Vagina (tissue), 2 donors: ENCODE data around the gene IRF8.

Source experiments
- POLR2AphosphoS5 ChIP-seq, 2 donors: sonication (generic); formaldehyde crosslinking; IDR thresholded peaks; one replicate each; pipeline ENCODE4 v1.9.0; 2017; ENCODE audit warnings: antibody characterized with exemption in 2 of 2, mild to moderate bottlenecking in 2 of 2, low read depth in 1 of 2; ENCODE audit not compliant: insufficient read depth in 1 of 2
- TF ChIP-seq, protein P1 (sequence below), 3 experiments: fragments of 450-650 bp in 2 of 3; fragments of 200-600 bp in 1 of 3; sonication (generic) in 1 of 3; IDR thresholded peaks; one replicate each; pipeline ENCODE4 v1.5.1; 2017 to 2019; ENCODE audit warnings: antibody characterized with exemption in 3 of 3, mild to moderate bottlenecking in 2 of 3, moderate library complexity in 2 of 3

DNA sequence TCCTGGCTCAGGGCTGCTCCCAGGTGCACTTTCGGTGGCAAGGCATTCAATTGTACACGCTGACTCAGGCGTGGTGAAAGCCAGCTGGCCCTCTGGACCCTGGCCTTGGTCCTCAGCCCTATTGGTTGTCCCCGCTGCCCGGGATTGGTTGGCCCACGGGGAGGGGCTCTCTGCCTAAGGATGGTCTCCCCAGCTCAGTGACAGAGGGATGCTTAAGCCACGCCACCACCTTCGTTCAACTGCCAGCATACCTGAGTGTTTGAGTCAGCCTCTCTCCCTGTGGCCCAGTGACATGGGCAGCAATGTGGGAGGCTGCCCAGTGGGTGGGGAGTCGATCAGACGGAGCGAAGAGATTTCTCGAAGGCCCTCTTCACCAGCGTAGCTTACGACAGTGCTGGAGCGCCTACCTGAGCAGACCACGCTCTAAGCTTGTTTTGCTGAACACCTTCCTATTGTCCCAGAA lies 30.3 kb downstream of the IRF8 start:
- TF ChIP-seq, protein P1, sequence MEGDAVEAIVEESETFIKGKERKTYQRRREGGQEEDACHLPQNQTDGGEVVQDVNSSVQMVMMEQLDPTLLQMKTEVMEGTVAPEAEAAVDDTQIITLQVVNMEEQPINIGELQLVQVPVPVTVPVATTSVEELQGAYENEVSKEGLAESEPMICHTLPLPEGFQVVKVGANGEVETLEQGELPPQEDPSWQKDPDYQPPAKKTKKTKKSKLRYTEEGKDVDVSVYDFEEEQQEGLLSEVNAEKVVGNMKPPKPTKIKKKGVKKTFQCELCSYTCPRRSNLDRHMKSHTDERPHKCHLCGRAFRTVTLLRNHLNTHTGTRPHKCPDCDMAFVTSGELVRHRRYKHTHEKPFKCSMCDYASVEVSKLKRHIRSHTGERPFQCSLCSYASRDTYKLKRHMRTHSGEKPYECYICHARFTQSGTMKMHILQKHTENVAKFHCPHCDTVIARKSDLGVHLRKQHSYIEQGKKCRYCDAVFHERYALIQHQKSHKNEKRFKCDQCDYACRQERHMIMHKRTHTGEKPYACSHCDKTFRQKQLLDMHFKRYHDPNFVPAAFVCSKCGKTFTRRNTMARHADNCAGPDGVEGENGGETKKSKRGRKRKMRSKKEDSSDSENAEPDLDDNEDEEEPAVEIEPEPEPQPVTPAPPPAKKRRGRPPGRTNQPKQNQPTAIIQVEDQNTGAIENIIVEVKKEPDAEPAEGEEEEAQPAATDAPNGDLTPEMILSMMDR (IDR thresholded peaks at IDR 0.05) = no peak
- TF ChIP-seq POLR2AphosphoS5 (IDR thresholded peaks at IDR 0.05; ENCODE audit: insufficient read depth in 1 of 2, low read depth in 1 of 2) = no peak
